Neutrophil (primary cell): ENCODE results near the gene RHOA.
"Not testable (repeated sequence)": the region's sequence is repeated elsewhere in the genome, so short reads cannot be mapped to it uniquely, and the experiment has no call there.

Experiments used
- H3K27ac ChIP-seq: fragments of 200-600 bp; sonication (generic); 2 replicates; pipeline ENCODE4 v1.5.1; 2016; ENCODE audit warnings: mild to moderate bottlenecking, moderate library complexity
- H3K27me3 ChIP-seq: fragments of 200-600 bp; sonication (generic); 2 replicates; pipeline ENCODE4 v1.6.0; 2016; ENCODE audit warnings: mild to moderate bottlenecking
- H3K36me3 ChIP-seq: fragments of 200-600 bp; sonication (generic); 2 replicates; pipeline ENCODE4 v1.5.1; 2017
- H3K4me1 ChIP-seq, 2 experiments: fragments of 200-600 bp in 1 of 2; sonication (generic) in 1 of 2; 1 replicate in 1 of 2; 2 replicates in 1 of 2; pipeline versions ENCODE4 v1.5.1 to v1.6.1; 2013 to 2016; ENCODE audit warnings: low read depth in 1 of 2, low read length in 1 of 2, mild to moderate bottlenecking in 1 of 2, moderate library complexity in 1 of 2; ENCODE audit not compliant: control insufficient read depth in 1 of 2, insufficient read depth in 1 of 2
- H3K4me3 ChIP-seq, 2 experiments: fragments of 200-600 bp in 1 of 2; sonication (generic) in 1 of 2; 1 replicate in 1 of 2; 2 replicates in 1 of 2; pipeline ENCODE4 v1.5.1; 2013 to 2016; ENCODE audit warnings: low read depth in 1 of 2, low read length in 1 of 2, mild to moderate bottlenecking in 1 of 2, moderate library complexity in 1 of 2
- H3K9me3 ChIP-seq: fragments of 200-600 bp; sonication (generic); 2 replicates; pipeline ENCODE4 v1.5.1; 2016
- CTCF ChIP-seq: fragments of 200-600 bp; sonication (generic); IDR thresholded peaks from 2 replicates; pipeline ENCODE4 v1.5.1; 2016; ENCODE audit warnings: antibody characterized with exemption

Gene RHOA

GRCh38 chr3:49410846-49411534, 786 bp downstream of the RHOA start:
- no peak for TF ChIP-seq CTCF
- Histone ChIP-seq H3K4me1 (peaks cover 85% of the 10 kb centered on the region in 2 experiments), H3K36me3 (no peaks in the 10 kb centered on the region), H3K27me3 (no peaks in the 10 kb centered on the region), H3K27ac (peak overlapping the region; percentile 99), H3K4me3 (peak overlapping the region; percentile 86 to 88), H3K9me3 (no peaks in the 10 kb centered on the region)

GRCh38 chr3:49410066-49410845, 1.5 kb downstream of the RHOA start:
- peak overlapping the region; percentile 99 for H3K27ac ChIP-seq
- no peaks in the 10 kb centered on the region for H3K36me3 ChIP-seq
- H3K4me3 ChIP-seq, result peak overlapping the region; percentile 86 to 88
- no peak for TF ChIP-seq CTCF
- no peaks in the 10 kb centered on the region for H3K9me3 ChIP-seq
- H3K4me1 ChIP-seq, result peaks cover 83 to 85% of the 10 kb centered on the region in 2 experiments
- no peaks in the 10 kb centered on the region for H3K27me3 ChIP-seq

GRCh38 chr3:49406571-49407565, 4.9 kb downstream of the RHOA start:
- TF ChIP-seq CTCF, result no peak
- Histone ChIP-seq H3K27ac (peak overlapping the region; percentile 76), H3K9me3 (no peaks in the 10 kb centered on the region)

GRCh38 chr3:49405570-49405969, 6.2 kb downstream of the RHOA start:
- not testable (repeated sequence) for H3K4me3 ChIP-seq, H3K27me3 ChIP-seq, H3K36me3 ChIP-seq, H3K9me3 ChIP-seq
- H3K27ac ChIP-seq, result peak overlapping the region; percentile 76
- peaks cover 61 to 68% of the 10 kb centered on the region in 2 experiments for H3K4me1 ChIP-seq

More at GRCh38 chr3:49406571-49407565, 4.9 kb downstream of the RHOA start:
- peaks cover 5% of the 10 kb centered on the region for H3K36me3 ChIP-seq
- peak overlapping the region; percentile 12 to 34 for H3K4me3 ChIP-seq
- no peaks in the 10 kb centered on the region for H3K27me3 ChIP-seq
- H3K4me1 ChIP-seq, result peaks cover 57 to 63% of the 10 kb centered on the region in 2 experiments

GRCh38 chr3:49403891-49404290, 7.9 kb downstream of the RHOA start:
- Histone ChIP-seq H3K27me3 (no peaks in the 10 kb centered on the region), H3K4me1 (peaks cover 61 to 68% of the 10 kb centered on the region in 2 experiments), H3K36me3 (peaks cover 5% of the 10 kb centered on the region), H3K9me3 (no peaks in the 10 kb centered on the region), H3K4me3 (no peak overlapping the region), H3K27ac (no peak overlapping the region)
- no peak for TF ChIP-seq CTCF
